ENCODE data around the gene DAB2IP. TPM values are rescaled to one million over a fixed set of nuclear protein-coding genes. Genes with fewer than 3 reads are reported as not detected.
A peak's percentile ranks its signal among the peaks of the same experiment; 100 is the strongest.

The DAB2IP gene
- total RNA-seq, 2 experiments from 2014 or later, result not detected

DNA sequence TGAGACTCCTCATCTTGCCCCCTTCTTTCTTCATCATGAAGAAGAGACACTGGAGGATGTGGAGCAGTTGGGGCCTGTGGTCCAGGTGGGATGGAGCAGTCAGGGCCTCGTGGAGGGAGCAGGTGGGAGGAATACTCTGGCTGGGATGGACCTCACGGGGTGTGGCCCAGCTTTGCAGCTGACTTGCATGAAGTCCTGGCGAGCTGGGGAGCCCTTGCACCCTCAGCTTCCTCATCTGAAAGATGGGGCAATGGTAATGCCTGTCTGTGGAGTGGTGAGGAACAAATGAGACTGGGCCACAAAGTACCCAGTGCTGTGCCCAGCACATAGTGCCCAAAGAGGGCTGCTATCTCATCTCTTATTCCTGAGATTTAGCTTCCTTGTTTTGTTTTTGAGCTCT lies 91.5 kb downstream of the DAB2IP start:
- Mint-ChIP-seq H3K4me1 (peaks cover 14% of the 10 kb centered on the region), H3K4me3 (no peak overlapping the region), H3K9me3 (no peaks in the 10 kb centered on the region), H3K27ac (no peak overlapping the region), H3K36me3 (ENCODE audit: low read depth) (no peaks in the 10 kb centered on the region), H3K27me3 (peaks cover 13% of the 10 kb centered on the region)
- ChIA-PET POLR2A (no interaction called here), CTCF (interaction anchor here (0.7 to 1.8 kb wide), 2 partner anchors 8 to 197 kb away, joined by 3 to 4 read pairs; no protein-coding TSS in a partner anchor)
- DNase-seq, result no peak

- DNase-seq, result no peak
- peaks cover 19% of the 10 kb centered on the region for H3K4me1 Mint-ChIP-seq
- H3K4me3 Mint-ChIP-seq, result no peak overlapping the region
- H3K9me3 Mint-ChIP-seq, result no peaks in the 10 kb centered on the region
- ChIA-PET CTCF (interaction anchor here (0.7 kb wide), 1 partner anchor 8 kb away, joined by 3 read pairs; no protein-coding TSS in a partner anchor), POLR2A (no interaction called here)
- no peaks in the 10 kb centered on the region for H3K36me3 Mint-ChIP-seq (ENCODE audit: low read depth)
- H3K27ac Mint-ChIP-seq, result no peak overlapping the region
- H3K27me3 Mint-ChIP-seq, result peaks cover 11% of the 10 kb centered on the region
These were observed 92.1 kb downstream of the DAB2IP start for GRCh38 chr9:121743441-121744001.

DNA sequence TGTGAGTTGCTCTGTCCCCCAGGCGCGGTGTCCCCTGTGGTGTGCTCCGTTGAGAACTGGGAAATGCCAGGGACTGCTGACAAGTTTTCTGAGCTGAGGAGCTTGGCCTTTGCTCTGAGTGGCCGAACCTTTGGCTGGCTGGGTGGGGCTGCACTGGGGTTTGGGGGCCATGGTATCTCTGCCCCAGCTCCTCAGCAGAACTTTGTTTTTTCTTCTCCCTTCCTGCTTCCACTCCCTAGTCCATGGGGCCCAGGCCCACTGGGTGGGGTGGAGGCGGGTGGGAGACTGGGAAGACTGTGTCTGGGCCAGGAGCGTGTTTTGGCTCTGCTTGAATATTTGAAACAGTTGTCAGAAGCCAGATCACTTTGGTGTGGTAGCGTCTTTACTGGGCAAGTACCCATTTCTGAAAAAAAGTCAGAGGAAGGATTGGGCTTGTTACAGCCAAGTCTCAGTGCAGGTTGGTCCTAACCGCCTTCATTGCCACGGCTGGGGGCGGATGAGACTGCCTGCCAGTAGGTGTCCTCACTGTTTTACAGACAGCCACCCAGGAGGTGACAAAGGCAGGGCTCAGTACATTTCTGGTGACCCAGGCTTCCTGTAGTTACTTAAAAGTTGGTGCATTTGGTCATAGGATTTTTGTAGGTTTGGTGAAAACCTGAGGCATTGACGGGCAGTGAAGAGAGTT lies 92.7 kb downstream of the DAB2IP start:
- ChIA-PET POLR2A (no interaction called here), CTCF (no interaction called here)
- Mint-ChIP-seq H3K27ac (no peak overlapping the region), H3K36me3 (ENCODE audit: low read depth) (no peaks in the 10 kb centered on the region), H3K9me3 (no peaks in the 10 kb centered on the region), H3K27me3 (peaks cover 8% of the 10 kb centered on the region), H3K4me1 (peaks cover 19% of the 10 kb centered on the region), H3K4me3 (no peak overlapping the region)
- peak; percentile 52 for DNase-seq

DNA sequence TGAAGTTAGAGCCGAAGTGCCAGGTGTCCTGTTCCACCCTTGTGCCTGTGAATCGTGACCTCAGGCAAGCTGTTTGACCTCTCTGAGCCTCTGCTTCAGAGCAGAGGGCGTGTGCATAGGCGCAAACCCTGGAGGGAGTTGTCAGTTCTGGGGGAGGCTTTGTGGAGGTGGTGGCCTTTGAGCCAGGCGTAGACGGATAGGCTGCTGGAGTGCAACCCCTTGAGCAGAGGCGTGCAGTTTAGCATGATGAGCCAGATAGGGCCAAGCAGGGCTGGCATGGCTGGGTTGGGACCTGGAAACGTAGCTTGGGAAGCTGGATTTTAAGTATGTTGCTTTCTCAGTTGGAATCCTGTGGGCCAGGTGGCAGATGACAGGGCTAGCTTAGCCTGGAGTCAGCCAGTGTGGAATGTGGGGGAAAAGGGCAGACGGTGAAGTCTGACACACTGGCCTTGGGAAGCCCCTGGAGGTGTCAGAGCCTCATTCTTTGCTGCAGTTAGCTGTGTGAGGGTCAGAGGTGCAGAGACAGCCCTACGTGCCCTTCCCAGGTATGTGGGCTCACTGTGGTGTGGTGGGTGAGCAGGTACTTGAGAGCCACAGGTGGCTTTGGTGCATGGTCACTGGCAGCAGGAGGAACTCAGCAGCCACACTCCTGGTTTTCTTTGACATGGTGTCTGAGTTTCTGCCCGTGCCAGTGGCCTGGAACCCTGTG lies 93.4 kb downstream of the DAB2IP start:
- H3K4me1 Mint-ChIP-seq, result peaks cover 19% of the 10 kb centered on the region
- ChIA-PET POLR2A (no interaction called here), CTCF (no interaction called here)

GRCh38 chr9:121745396-121745695 lies 93.9 kb downstream of the DAB2IP start:
- Mint-ChIP-seq H3K27me3 (no peaks in the 10 kb centered on the region), H3K4me3 (no peak overlapping the region), H3K4me1 (peaks cover 19% of the 10 kb centered on the region), H3K36me3 (ENCODE audit: low read depth) (no peaks in the 10 kb centered on the region), H3K27ac (no peak overlapping the region), H3K9me3 (no peaks in the 10 kb centered on the region)
- ChIA-PET CTCF (no interaction called here), POLR2A (no interaction called here)
- DNase-seq, result no peak

More for the DNA sequence above, 93.4 kb downstream of the DAB2IP start:
- DNase-seq, result no peak
- H3K36me3 Mint-ChIP-seq (ENCODE audit: low read depth), result no peaks in the 10 kb centered on the region
- no peaks in the 10 kb centered on the region for H3K9me3 Mint-ChIP-seq
- peaks cover under 1% of the 10 kb centered on the region for H3K27me3 Mint-ChIP-seq
- no peak overlapping the region for H3K4me3 Mint-ChIP-seq
- no peak overlapping the region for H3K27ac Mint-ChIP-seq

- H3K4me3 Mint-ChIP-seq, result no peak overlapping the region
- no peaks in the 10 kb centered on the region for H3K27me3 Mint-ChIP-seq
These were observed 95.0 kb downstream of the DAB2IP start for GRCh38 chr9:121746411-121746810.

DNA sequence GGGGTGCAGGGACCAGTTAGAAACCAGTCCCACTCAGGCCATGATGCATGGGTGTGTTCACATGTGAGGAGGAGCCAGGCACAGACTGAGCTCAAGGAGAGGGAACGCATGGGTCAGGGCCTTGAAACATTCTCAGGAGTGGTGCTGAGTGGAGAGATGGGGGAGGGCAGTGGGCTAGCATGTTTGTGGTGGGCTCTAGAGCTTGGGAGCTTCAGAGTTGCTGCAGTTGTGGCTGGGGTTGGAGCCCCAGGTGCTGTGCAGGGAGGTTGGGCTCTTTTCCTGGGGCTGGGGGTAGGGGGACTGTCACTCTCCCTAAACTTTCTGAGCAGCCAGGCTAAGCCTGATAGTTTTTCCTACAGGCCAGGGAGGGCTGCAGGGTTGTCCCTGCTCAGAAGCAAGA lies 95.4 kb downstream of the DAB2IP start:
- Mint-ChIP-seq H3K27me3 (no peaks in the 10 kb centered on the region), H3K4me1 (peaks cover 13% of the 10 kb centered on the region), H3K9me3 (no peaks in the 10 kb centered on the region), H3K4me3 (no peak overlapping the region), H3K36me3 (ENCODE audit: low read depth) (no peaks in the 10 kb centered on the region), H3K27ac (no peak overlapping the region)
- no peak for DNase-seq
- ChIA-PET CTCF (interaction anchor here (0.7 to 1.1 kb wide), 2 partner anchors 199 to 786 kb away, joined by 3 read pairs; no protein-coding TSS in a partner anchor), POLR2A (no interaction called here)

More at GRCh38 chr9:121746411-121746810, 95.0 kb downstream of the DAB2IP start:
- Mint-ChIP-seq H3K36me3 (ENCODE audit: low read depth) (no peaks in the 10 kb centered on the region), H3K27ac (no peak overlapping the region), H3K9me3 (no peaks in the 10 kb centered on the region), H3K4me1 (peaks cover 14% of the 10 kb centered on the region)
- CTCF ChIA-PET, result interaction anchor here (1.1 kb wide), 1 partner anchor 198 kb away, joined by 3 read pairs; no protein-coding TSS in a partner anchor
- DNase-seq, result no peak
- POLR2A ChIA-PET, result no interaction called here

DNA sequence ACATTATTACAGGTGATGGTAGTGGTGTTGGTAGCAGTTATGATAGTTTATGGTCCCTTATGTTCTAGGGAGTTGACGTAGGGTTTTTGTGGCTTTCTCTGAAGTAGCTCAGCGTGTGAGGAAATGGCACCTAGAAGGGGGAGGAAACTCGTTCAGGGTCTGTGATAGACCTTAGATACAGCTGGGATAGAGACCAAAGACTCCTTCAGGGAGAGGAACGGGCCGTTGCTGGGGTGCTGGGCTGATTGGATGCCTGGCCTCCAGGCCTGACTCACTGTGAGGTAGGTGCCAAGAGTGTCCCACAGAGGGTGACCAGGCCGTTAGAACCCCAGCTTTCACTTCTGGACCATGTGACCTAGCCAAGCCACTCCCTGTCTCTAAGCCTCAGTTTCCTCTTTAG lies 96.6 kb downstream of the DAB2IP start:
- CTCF ChIA-PET, result interaction anchor here (0.6 to 1.0 kb wide), 4 partner anchors 177 to 247 kb away, joined by 3 to 5 read pairs (median 4); no protein-coding TSS in a partner anchor
- H3K9me3 Mint-ChIP-seq, result no peaks in the 10 kb centered on the region
- H3K27ac Mint-ChIP-seq, result no peak overlapping the region

GRCh38 chr9:121748727-121749423 lies 97.4 kb downstream of the DAB2IP start:
- ChIA-PET POLR2A (no interaction called here), CTCF (interaction anchor here (1.0 kb wide), 1 partner anchor 246 kb away, joined by 3 read pairs; no protein-coding TSS in a partner anchor)
- H3K4me1 Mint-ChIP-seq, result peaks cover 13% of the 10 kb centered on the region
- no peak overlapping the region for H3K27ac Mint-ChIP-seq
- DNase-seq, result no peak
- H3K9me3 Mint-ChIP-seq, result no peaks in the 10 kb centered on the region
- no peak overlapping the region for H3K4me3 Mint-ChIP-seq
- no peaks in the 10 kb centered on the region for H3K36me3 Mint-ChIP-seq (ENCODE audit: low read depth)
- H3K27me3 Mint-ChIP-seq, result no peaks in the 10 kb centered on the region

More for the DNA sequence above, 96.6 kb downstream of the DAB2IP start:
- DNase-seq, result no peak
- POLR2A ChIA-PET, result no interaction called here
- Mint-ChIP-seq H3K36me3 (ENCODE audit: low read depth) (no peaks in the 10 kb centered on the region), H3K27me3 (no peaks in the 10 kb centered on the region), H3K4me3 (no peak overlapping the region), H3K4me1 (peaks cover 13% of the 10 kb centered on the region)

DNA sequence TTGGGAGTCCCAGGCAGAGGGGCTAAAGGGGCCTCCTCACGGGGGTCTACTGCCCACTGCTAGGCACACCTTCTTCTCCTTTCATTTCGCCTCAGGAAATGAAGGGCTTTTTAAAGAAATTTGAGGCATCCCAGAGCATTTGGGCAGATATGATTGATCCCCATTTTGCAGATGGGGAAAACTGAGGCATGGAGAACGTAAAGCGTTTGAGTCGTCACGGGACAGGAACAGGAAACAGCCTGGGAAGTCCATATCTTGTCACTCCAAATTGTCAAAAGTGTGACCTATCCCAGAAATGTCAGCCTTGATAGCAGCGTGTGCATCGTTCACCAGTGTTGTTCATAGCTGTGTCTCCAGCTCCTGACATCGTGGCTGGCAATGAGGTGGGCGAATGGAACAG lies 98.2 kb downstream of the DAB2IP start:
- Mint-ChIP-seq H3K36me3 (ENCODE audit: low read depth) (no peaks in the 10 kb centered on the region), H3K27me3 (no peaks in the 10 kb centered on the region), H3K9me3 (no peaks in the 10 kb centered on the region), H3K4me1 (peaks cover 13% of the 10 kb centered on the region), H3K4me3 (no peak overlapping the region), H3K27ac (no peak overlapping the region)
- CTCF ChIA-PET, result no interaction called here
- POLR2A ChIA-PET, result no interaction called here
- DNase-seq, result no peak

DNA sequence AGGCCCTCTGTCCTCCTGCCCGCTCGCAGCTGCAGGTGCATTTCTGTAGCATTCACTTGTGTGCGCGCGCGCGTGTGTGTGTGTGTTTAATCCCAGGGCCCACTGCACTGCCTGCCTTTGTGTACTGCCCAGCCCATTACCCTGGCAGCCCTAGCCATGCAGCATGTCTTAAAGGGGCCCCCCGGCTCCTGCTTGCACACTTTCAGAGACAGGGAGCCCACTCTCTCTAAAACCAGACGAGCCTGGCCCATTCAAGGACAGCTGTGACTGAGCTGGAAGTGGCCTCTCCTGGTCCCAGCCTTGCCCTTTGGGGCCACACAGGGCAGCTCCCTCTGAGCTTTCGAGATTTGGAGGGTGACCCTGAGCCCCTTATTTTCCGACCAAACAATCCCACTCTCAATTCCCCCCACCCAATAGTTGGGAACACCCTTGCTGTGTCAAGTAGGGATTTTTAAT lies 98.9 kb downstream of the DAB2IP start:
- POLR2A ChIA-PET, result no interaction called here

DNA sequence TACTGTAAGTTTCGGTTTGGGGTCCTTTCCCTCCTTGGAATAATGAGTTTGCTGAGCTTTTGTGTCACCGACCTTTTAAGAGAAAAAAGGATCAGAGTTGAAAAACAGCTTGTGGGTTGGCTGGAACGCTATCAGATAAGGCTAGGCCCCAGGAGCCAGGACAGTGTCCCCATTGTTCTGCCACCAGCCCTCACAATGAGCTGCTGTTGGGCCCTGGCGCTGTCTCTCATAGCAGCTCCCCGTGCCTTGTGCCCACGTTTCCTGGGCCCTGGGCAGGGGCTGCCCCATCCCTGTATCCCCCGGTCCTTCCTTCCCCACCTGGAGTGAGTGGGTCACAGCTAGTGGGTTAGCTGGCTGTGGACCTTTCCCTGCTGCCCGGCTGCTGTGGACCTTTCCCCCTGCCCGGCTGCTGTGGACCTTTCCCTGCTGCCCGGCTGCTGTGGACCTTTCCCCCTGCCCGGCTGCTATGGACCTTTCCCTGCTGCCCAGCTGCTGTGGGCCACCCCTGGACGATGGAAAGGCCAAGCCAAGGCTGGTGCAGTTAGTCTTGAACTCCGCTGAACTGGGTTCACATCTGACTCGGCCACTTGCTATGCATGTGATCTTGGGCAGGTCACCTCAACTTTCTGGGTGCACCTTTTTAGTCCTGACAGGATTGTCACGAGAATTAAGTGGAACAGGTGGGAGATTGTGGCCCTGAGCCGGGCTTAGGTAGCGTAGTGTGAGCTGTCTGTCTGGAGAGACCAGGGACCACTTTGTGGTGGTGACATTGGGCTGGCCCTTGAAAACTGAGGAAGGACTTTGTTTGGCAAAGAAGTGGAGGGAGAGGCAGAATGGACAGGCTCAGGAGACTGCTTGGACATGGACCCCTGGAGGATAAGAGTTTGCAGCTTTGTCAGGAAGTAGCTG lies 99.5 kb downstream of the DAB2IP start:
- DNase-seq, result no peak
- Mint-ChIP-seq H3K27ac (no peak overlapping the region), H3K36me3 (ENCODE audit: low read depth) (no peaks in the 10 kb centered on the region), H3K9me3 (no peaks in the 10 kb centered on the region), H3K4me3 (no peak overlapping the region), H3K4me1 (peaks cover 13% of the 10 kb centered on the region), H3K27me3 (no peaks in the 10 kb centered on the region)
- ChIA-PET POLR2A (no interaction called here), CTCF (interaction anchor here (1.2 kb wide), 1 partner anchor 64 kb away, joined by 3 read pairs; no protein-coding TSS in a partner anchor)

More for the DNA sequence above, 98.9 kb downstream of the DAB2IP start:
- DNase-seq, result no peak
- H3K27ac Mint-ChIP-seq, result no peak overlapping the region
- CTCF ChIA-PET, result no interaction called here
- peaks cover 13% of the 10 kb centered on the region for H3K4me1 Mint-ChIP-seq
- no peaks in the 10 kb centered on the region for H3K36me3 Mint-ChIP-seq (ENCODE audit: low read depth)
- no peak overlapping the region for H3K4me3 Mint-ChIP-seq
- no peaks in the 10 kb centered on the region for H3K27me3 Mint-ChIP-seq
- H3K9me3 Mint-ChIP-seq, result no peaks in the 10 kb centered on the region

Measured in activated CD4-positive, alpha-beta memory T cell treated with anti-CD3 and anti-CD28 coated beads, Interleukin-2, amount 10 ng/mL, durations not matched to agents 7 days and 5 days (primary cell).